K562 (cell line): ENCODE results near the gene UBXN2A. TPM values are rescaled to one million over a fixed set of nuclear protein-coding genes. Genes with fewer than 3 reads are reported as not detected.

Experiments
- ATAC-seq: fragments of 200-7000 bp; cut with Tn5 transposase; 3 replicates; pipeline ENCODE4 v1.9.1; 2020; ENCODE audit warnings: moderate library complexity
- BruUV-seq: library from RNA; stranded (reverse); fragments of 400-500 nt; replicated peaks from 2 replicates; lab custom pipeline; 2021; lab: Mats Ljungman, UMichigan
- CTCF ChIA-PET: fragments of 300-600 bp; formaldehyde crosslinking; extraction: SDS; loops from one replicate; lab custom pipeline; 2021; ENCODE audit warnings: low intra/inter-chr PET ratio; lab: Yijun Ruan, JAX
- POLR2A ChIA-PET: fragments of 300-600, 350-650 bp; sonication (Branson Sonifier 250); formaldehyde crosslinking; extraction: SDS; loops from one replicate; lab custom pipeline; 2021; ENCODE audit warnings: antibody characterized with exemption, inconsistent platforms; lab: Yijun Ruan, JAX
- DNase-seq, 4 experiments: peaks; one replicate each; pipeline versions ENCODE4 v3.0.0 to v3.0.0-alpha.2; 2011 to 2018; ENCODE audit warnings: low spot score in 3 of 4, mixed read lengths in 3 of 4; ENCODE audit errors: extremely low read depth in 1 of 4
- FAIRE-seq: peaks from 2 replicates; lab custom pipeline; 2011; peaks lifted over from hg19 to GRCh38; lab: Jason Lieb, UNC
- H2AFZ ChIP-seq: 2 replicates; pipeline ENCODE4 v1.6.0; 2011; ENCODE audit warnings: low read depth, low read length, control low read depth, inconsistent platforms
- H3K27ac ChIP-seq: fragments of 200-600 bp; 3 replicates; pipeline ENCODE4 v1.8.0; 2011; ENCODE audit warnings: low read depth, mild to moderate bottlenecking, control low read depth, inconsistent platforms, low read length, moderate library complexity, mixed read lengths; ENCODE audit errors: extremely low read depth
- H3K27me3 ChIP-seq, 2 experiments: fragments of 300-600 bp in 1 of 2; 2 replicates in 1 of 2; 3 replicates in 1 of 2; pipeline versions ENCODE4 v1.6.0 to v1.8.0; 2011; ENCODE audit warnings: inconsistent platforms in 2 of 2, low read length in 2 of 2, mild to moderate bottlenecking in 1 of 2, mixed read lengths in 1 of 2, moderate library complexity in 1 of 2; ENCODE audit not compliant: control insufficient read depth in 2 of 2, insufficient read depth in 2 of 2
- H3K36me3 ChIP-seq: fragments of 300-600 bp; 3 replicates; pipeline ENCODE4 v1.8.0; 2011; ENCODE audit warnings: mild to moderate bottlenecking, low read length, inconsistent platforms; ENCODE audit not compliant: control insufficient read depth, insufficient read depth
- H3K4me1 ChIP-seq, 2 experiments: fragments of 200-600 bp in 1 of 2; replicated peaks in 1 of 2; 2 replicates in 1 of 2; 3 replicates in 1 of 2; pipeline versions ENCODE4 v1.5.1 to v1.8.0; 2011; ENCODE audit warnings: inconsistent platforms in 2 of 2, low read length in 2 of 2, mild to moderate bottlenecking in 1 of 2, mixed read lengths in 1 of 2, moderate library complexity in 1 of 2; ENCODE audit not compliant: control insufficient read depth in 2 of 2, insufficient read depth in 2 of 2
- H3K4me2 ChIP-seq: 2 replicates; pipeline ENCODE4 v1.6.1; 2011; ENCODE audit warnings: low read length, control low read depth, inconsistent platforms, mixed read lengths; ENCODE audit not compliant: insufficient read depth
- H3K4me3 ChIP-seq: fragments of 200-600 bp; sonication (generic), shearing (Covaris generic); 2 replicates; pipeline ENCODE4 v1.5.1; 2016; ENCODE audit warnings: control low read depth, inconsistent platforms
- H3K79me2 ChIP-seq: fragments of 200-600 bp; 3 replicates; pipeline ENCODE4 v1.8.0; 2011; ENCODE audit warnings: low read length, inconsistent platforms; ENCODE audit not compliant: control insufficient read depth, insufficient read depth
- H3K9ac ChIP-seq, 2 experiments: 2 replicates each; pipeline versions ENCODE4 v1.6.0 to v1.6.1; 2011; ENCODE audit warnings: low read depth in 2 of 2, low read length in 2 of 2, control low read depth in 1 of 2, inconsistent platforms in 1 of 2, mild to moderate bottlenecking in 1 of 2, mixed read lengths in 1 of 2; ENCODE audit not compliant: insufficient read depth in 1 of 2
- H3K9me1 ChIP-seq: one replicate; pipeline ENCODE4 v1.6.0; 2011; ENCODE audit warnings: inconsistent platforms, mild to moderate bottlenecking, low read length, moderate library complexity; ENCODE audit not compliant: control insufficient read depth, insufficient read depth
- H3K9me3 ChIP-seq: replicated peaks from 2 replicates; pipeline ENCODE4 v1.5.1; 2011; ENCODE audit warnings: low read depth, low read length, inconsistent platforms; ENCODE audit not compliant: control insufficient read depth, insufficient read depth
- H4K20me1 ChIP-seq: replicated peaks from 2 replicates; pipeline ENCODE4 v1.6.1; 2011; ENCODE audit warnings: low read length, inconsistent platforms, mixed read lengths; ENCODE audit not compliant: control insufficient read depth, insufficient read depth
- ATF1 ChIP-seq, 2 experiments: fragments of 450-650 bp in 1 of 2; IDR thresholded peaks; 2 replicates each; pipeline ENCODE4 v1.6.1; 2016; ENCODE audit warnings: missing compliant biosample characterization in 1 of 2, missing genetic modification characterization in 1 of 2
- CC2D1A ChIP-seq: fragments of 450-650 bp; IDR thresholded peaks from 2 replicates; pipeline ENCODE4 v1.6.1; 2017; ENCODE audit warnings: mild to moderate bottlenecking
- CHD4 ChIP-seq: fragments of 200-600 bp; sonication (generic); IDR thresholded peaks from 3 replicates; pipeline ENCODE4 v1.6.1; 2012; ENCODE audit warnings: low read depth, mild to moderate bottlenecking, mixed read lengths, low read length, inconsistent platforms; ENCODE audit not compliant: insufficient read depth, insufficient replicate concordance, poor library complexity, severe bottlenecking
- CSDE1 ChIP-seq, 2 experiments: fragments of 450-650 bp; IDR thresholded peaks; 2 replicates each; pipeline ENCODE4 v1.6.1; 2016; ENCODE audit warnings: mild to moderate bottlenecking in 1 of 2
- DEAF1 ChIP-seq: fragments of 450-650 bp; formaldehyde crosslinking; IDR thresholded peaks from 2 replicates; pipeline ENCODE4 v1.4.0; 2020; ENCODE audit warnings: mild to moderate bottlenecking, moderate library complexity
- MCM2 ChIP-seq: fragments of 450-650 bp; IDR thresholded peaks from 2 replicates; pipeline ENCODE4 v1.6.1; 2017; ENCODE audit warnings: low read depth, mild to moderate bottlenecking
- MCM3 ChIP-seq: fragments of 450-650 bp; IDR thresholded peaks from 2 replicates; pipeline ENCODE4 v1.6.1; 2016
- NR2C2 ChIP-seq, 2 experiments: fragments of 200-800 bp in 1 of 2; sonication (Bioruptor generic) in 1 of 2; sonication (generic) in 1 of 2; formaldehyde crosslinking in 1 of 2; IDR thresholded peaks; 2 replicates each; pipeline versions ENCODE4 v1.6.1 to v1.8.0; 2016 to 2022; ENCODE audit warnings: mild to moderate bottlenecking in 1 of 2, missing compliant biosample characterization in 1 of 2, missing genetic modification characterization in 1 of 2, missing genetic modification reagents in 1 of 2
- POLR2AphosphoS2 ChIP-seq: IDR thresholded peaks from 2 replicates; pipeline ENCODE4 v1.6.1; 2012; ENCODE audit warnings: low read length, improper control_type of control experiment
- RBM25 ChIP-seq: fragments of 200-400 bp; formaldehyde crosslinking; IDR thresholded peaks from 2 replicates; pipeline ENCODE4 v1.6.1; 2018; ENCODE audit warnings: low read length, low read depth, moderate library complexity; ENCODE audit not compliant: severe bottlenecking
- TGIF2 ChIP-seq: sonication (generic); formaldehyde crosslinking; IDR thresholded peaks from 2 replicates; pipeline ENCODE4 v1.8.1; 2022; ENCODE audit warnings: mild to moderate bottlenecking, missing genetic modification reagents, moderate library complexity
- YY1 ChIP-seq, 3 experiments: IDR thresholded peaks; 2 replicates each; pipeline ENCODE4 v1.6.1; 2011; ENCODE audit warnings: low read length in 2 of 3, mild to moderate bottlenecking in 2 of 3, moderate library complexity in 2 of 3, borderline replicate concordance in 1 of 3, control low read depth in 1 of 3, low read depth in 1 of 3; ENCODE audit not compliant: insufficient read depth in 3 of 3, insufficient replicate concordance in 2 of 3, control insufficient read depth in 1 of 3, insufficient read length in 1 of 3; ENCODE audit errors: extremely low read depth in 1 of 3
- ZBTB33 ChIP-seq: sonication (generic); formaldehyde crosslinking; IDR thresholded peaks from 2 replicates; pipeline ENCODE4 v1.8.1; 2023; ENCODE audit warnings: mild to moderate bottlenecking, missing genetic modification reagents
- WGBS: fragments of 100-300 bp; shearing (Covaris generic); methylation state at CpG from one replicate; pipeline ENCODE4 v1.1.6; 2016; ENCODE audit warnings: low coverage, mixed read lengths; ENCODE audit not compliant: insufficient coverage; ENCODE audit errors: missing lambda C conversion rate; 5-methylcytosine and 5-hydroxymethylcytosine counted together
- in situ Hi-C: fragments of 300-500 bp; cut with MboI; formaldehyde crosslinking; loops from 4 replicates; pipeline ENCODE4 v1.15.0; 2018; ENCODE audit warnings: inconsistent platforms, mixed read lengths
- intact Hi-C: fragments of 100-400 bp; cut with micrococcal nuclease; formaldehyde crosslinking; loops from 2 replicates; pipeline ENCODE4 v1.14.2; 2022
- polyA plus RNA-seq, 8 experiments: library from polyadenylated mRNA; depleted of rRNA in 4 of 8; stranded (reverse) in 5 of 8; unstranded in 3 of 8; fragments of >200 nt; fragmentation: Nextera tagmentation in 2 of 8; fragmentation: Illumina TruSeq in 1 of 8; extraction: Ambion mirVana in 2 of 8; extraction: Trizol in 1 of 8; gene quantifications; 2 replicates each; pipeline versions ENCODE4 v1.2.1 to v1.2.3, GENCODE V29; 2011 to 2014; ENCODE audit warnings: inconsistent platforms in 1 of 8, missing spikeins in 1 of 8
- total RNA-seq, 7 experiments: library from RNA; depleted of rRNA in 6 of 7; stranded (reverse); fragments of >200 nt in 6 of 7; fragmentation: Illumina TruSeq in 2 of 7; extraction: Trizol in 2 of 7; gene quantifications; 2 replicates each; pipeline versions ENCODE4 v1.2.1 to v1.2.3, GENCODE V29; 2011 to 2021; ENCODE audit warnings: low replicate concordance in 1 of 7

Gene UBXN2A
- total and polyA plus RNA-seq, 9 of the 15 experiments (the other 6 are each of a cell fraction or from before 2014, with no cell fraction given), result 3.4 to 25.6 (median 16.0) TPM

GRCh38 chr2:24021122-24021998, 81.1 kb downstream of the UBXN2A start:
- Histone ChIP-seq H3K9me3 (no peaks in the 10 kb centered on the region), H3K79me2 (no peaks in the 10 kb centered on the region), H3K4me2 (no peak overlapping the region), H3K27me3 (no peaks in the 10 kb centered on the region), H4K20me1 (peaks cover 14% of the 10 kb centered on the region), H3K36me3 (peaks cover 40% of the 10 kb centered on the region), H3K4me1 (peaks cover under 1 to 35% of the 10 kb centered on the region in 2 experiments; a peak in 4 of 5 replicates), H3K9me1 (peaks cover 3% of the 10 kb centered on the region), H3K9ac (peak overlapping the region in 1 of 2 experiments; percentile 48; a peak in 1 of 4 replicates), H3K27ac (no peak overlapping the region), H3K4me3 (no peak overlapping the region), H2AFZ (no peak overlapping the region)
- ATAC-seq, result peak; percentile 93
- BruUV-seq, result no TSS peak
- 62% methylated on average over 17 of the region's 19 CpGs for WGBS
- FAIRE-seq, result peak; percentile 89
- DNase-seq, result peak; percentile 55 to 74 (median 73)
- CTCF ChIA-PET, result interaction anchor here (0.7 to 1.0 kb wide), 2 partner anchors 141 to 143 kb away, joined by 3 to 4 read pairs; no protein-coding TSS in a partner anchor
- intact Hi-C loops, result loop anchor here (1.0 to 5.0 kb wide), 3 partner anchors 41 to 143 kb away; partner anchors contain the start of gene TP53I3
- in situ Hi-C loops, result no loop called here
- POLR2A ChIA-PET, result interaction anchor here (0.7 to 1.2 kb wide), 2 partner anchors 9 kb away, joined by 3 read pairs; no protein-coding TSS in a partner anchor
- TF ChIP-seq ATF1 (CRISPR knock-in tag; IDR thresholded peaks at IDR 0.05), result no peak
- TF ChIP-seq ATF1 (tag; IDR thresholded peaks at IDR 0.05), result no peak
- no peak for TF ChIP-seq CHD4
- no peak for TF ChIP-seq TGIF2 (CRISPR knock-in tag)
- peak; percentile 41; the same call in 1 of the 2 replicates for TF ChIP-seq POLR2AphosphoS2
- no peak for TF ChIP-seq RBM25
- no peak for TF ChIP-seq MCM3
- TF ChIP-seq MCM2, result no peak
- peak; percentile 47; the same call in 1 of the 2 replicates for TF ChIP-seq ZBTB33 (CRISPR knock-in tag)
- TF ChIP-seq CSDE1 (IDR thresholded peaks at IDR 0.05), result no peak
- peak; percentile 52; the same call in 1 of the 2 replicates for TF ChIP-seq CC2D1A
- 0 out of 2 replicates have a peak, but pooled peaks have one; percentile 18 for TF ChIP-seq NR2C2 (CRISPR knock-in tag; IDR thresholded peaks at IDR 0.05)
- no peak for TF ChIP-seq NR2C2 (tag; IDR thresholded peaks at IDR 0.05)
- TF ChIP-seq DEAF1 (CRISPR knock-in tag), result 0 out of 2 replicates have a peak, but pooled peaks have one; percentile 21
- TF ChIP-seq YY1 (IDR thresholded peaks at IDR 0.05; ENCODE audit: borderline replicate concordance in 1 of 3, control insufficient read depth in 1 of 3, extremely low read depth in 1 of 3, insufficient read depth in 3 of 3, insufficient read length in 1 of 3, insufficient replicate concordance in 2 of 3, low read depth in 1 of 3, low read length in 2 of 3), result peak in 1 of 3 experiments; percentile 6
